Sigmoid colon (tissue), 7 donors: ENCODE results near the gene DIAPH2. TPM values are rescaled to one million over a fixed set of nuclear protein-coding genes. Genes with fewer than 3 reads are reported as not detected.

Experiments used
- DNase-seq: peaks from one replicate; pipeline ENCODE4 v3.0.0-alpha.2; 2019
- H3K27ac ChIP-seq, 4 donors: fragments of 200-600 bp; sonication (generic); one replicate each; pipeline ENCODE4 v1.5.1; 2016 to 2019; ENCODE audit warnings: mild to moderate bottlenecking in 1 of 4
- H3K27me3 ChIP-seq, 3 donors: fragments of 200-600 bp; sonication (generic); one replicate each; pipeline ENCODE4 v1.5.1; 2019; ENCODE audit warnings: mild to moderate bottlenecking in 1 of 3
- H3K36me3 ChIP-seq, 4 donors: fragments of 200-600 bp; sonication (generic); one replicate each; pipeline ENCODE4 v1.5.1; 2016 to 2019
- H3K4me1 ChIP-seq, 4 donors: fragments of 200-600 bp; sonication (generic); one replicate each; pipeline ENCODE4 v1.5.1; 2017 to 2019
- H3K4me3 ChIP-seq, 4 donors: fragments of 200-600 bp; sonication (generic); one replicate each; pipeline ENCODE4 v1.5.1; 2017 to 2019; ENCODE audit warnings: mild to moderate bottlenecking in 2 of 4, moderate library complexity in 1 of 4
- H3K9me3 ChIP-seq, 4 donors: fragments of 200-600 bp in 3 of 4; sonication (generic) in 3 of 4; one replicate each; pipeline versions ENCODE4 v1.5.1 to v1.6.1; 2013 to 2019
- CTCF ChIP-seq, 4 experiments: fragments of 450-650 bp in 3 of 4; fragments of 200-600 bp in 1 of 4; IDR thresholded peaks; one replicate each; pipeline ENCODE4 v1.5.1; 2016 to 2019; ENCODE audit warnings: antibody characterized with exemption in 4 of 4, mild to moderate bottlenecking in 3 of 4, moderate library complexity in 2 of 4
- EP300 ChIP-seq, 4 donors: sonication (generic); formaldehyde crosslinking; IDR thresholded peaks; one replicate each; pipeline ENCODE4 v1.6.1; 2017; ENCODE audit warnings: antibody characterized with exemption in 4 of 4
- POLR2A ChIP-seq, 2 donors: fragments of 450-650 bp; IDR thresholded peaks; one replicate each; pipeline ENCODE4 v1.6.1; 2016; ENCODE audit warnings: antibody characterized with exemption in 2 of 2, mild to moderate bottlenecking in 2 of 2, moderate library complexity in 2 of 2
- POLR2AphosphoS5 ChIP-seq, 4 donors: sonication (generic); formaldehyde crosslinking; IDR thresholded peaks; one replicate each; pipeline ENCODE4 v1.6.1; 2017; ENCODE audit warnings: antibody characterized with exemption in 4 of 4
- WGBS, 2 donors: extraction: QIAGEN DNeasy Blood & Tissue Kit; methylation state at CpG; one replicate each; pipeline ENCODE4 v1.1.7; 2013; 5-methylcytosine and 5-hydroxymethylcytosine counted together
- intact Hi-C: fragments of 100-400 bp; cut with DNase I; formaldehyde crosslinking; loops from one replicate; pipeline ENCODE4 v1.15.1; 2023
- polyA plus RNA-seq, 3 donors: library from polyadenylated mRNA; stranded (reverse); fragments of 200-250 nt; gene quantifications; one replicate each; pipeline ENCODE4 v1.2.3, GENCODE V29; 2013
- total RNA-seq, 4 donors: library from RNA; depleted of rRNA; stranded (reverse); fragments of >200 nt; gene quantifications; one replicate each; pipeline ENCODE4 v1.1.0, GENCODE V29; 2016
- donor health status: healthy with polysubstance abuse.
- donor health status: Bipolar disorder and iron deficiency.
- donor health status: healthy.

Gene DIAPH2
- total and polyA plus RNA-seq, 7 donors: 6.6 to 31.3 (median 21.7) TPM

DNA sequence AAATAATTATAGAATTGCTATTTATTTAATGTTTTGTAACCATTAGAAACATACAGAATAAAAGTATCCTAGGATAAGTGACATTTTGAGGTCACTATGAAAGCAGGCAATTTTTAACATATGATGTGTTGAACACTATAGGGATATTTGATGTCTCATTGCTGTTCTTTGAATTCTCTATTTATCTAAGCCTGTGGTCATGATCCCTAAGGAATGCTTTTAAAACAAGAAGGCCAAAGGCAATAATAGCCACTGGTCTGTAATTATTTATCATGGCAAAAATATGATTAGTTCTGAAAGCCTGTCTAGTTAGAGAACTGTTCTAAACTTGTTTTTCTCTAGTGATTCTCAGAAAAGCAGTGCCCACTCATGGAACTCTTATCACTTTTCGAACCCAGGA, 385.7 kb downstream of the DIAPH2 start:
- TF ChIP-seq POLR2A (IDR thresholded peaks at IDR 0.05) (no peak), EP300 (IDR thresholded peaks at IDR 0.05) (no peak), CTCF (IDR thresholded peaks at IDR 0.05) (no peak), POLR2AphosphoS5 (IDR thresholded peaks at IDR 0.05) (no peak)
- no peak for DNase-seq
- no peak overlapping the region for H3K27ac ChIP-seq
- no peaks in the 10 kb centered on the region for H3K9me3 ChIP-seq
- no peaks in the 10 kb centered on the region for H3K4me1 ChIP-seq
- no peaks in the 10 kb centered on the region for H3K36me3 ChIP-seq
- H3K27me3 ChIP-seq: no peaks in the 10 kb centered on the region
- 90 to 97% methylated on average over 1 of the region's 1 CpG for WGBS, 2 donors
- intact Hi-C loops: no loop called here
- no peak overlapping the region for H3K4me3 ChIP-seq

GRCh38 chrX:97074400-97074799, 389.8 kb downstream of the DIAPH2 start:
- Histone ChIP-seq H3K9me3 (no peaks in the 10 kb centered on the region), H3K27ac (no peak overlapping the region), H3K36me3 (no peaks in the 10 kb centered on the region), H3K4me1 (no peaks in the 10 kb centered on the region), H3K4me3 (no peak overlapping the region), H3K27me3 (no peaks in the 10 kb centered on the region)
- no peak for DNase-seq
- intact Hi-C loops: no loop called here
- TF ChIP-seq CTCF (IDR thresholded peaks at IDR 0.05) (no peak), EP300 (IDR thresholded peaks at IDR 0.05) (no peak), POLR2AphosphoS5 (IDR thresholded peaks at IDR 0.05) (no peak), POLR2A (IDR thresholded peaks at IDR 0.05) (no peak)

DNA sequence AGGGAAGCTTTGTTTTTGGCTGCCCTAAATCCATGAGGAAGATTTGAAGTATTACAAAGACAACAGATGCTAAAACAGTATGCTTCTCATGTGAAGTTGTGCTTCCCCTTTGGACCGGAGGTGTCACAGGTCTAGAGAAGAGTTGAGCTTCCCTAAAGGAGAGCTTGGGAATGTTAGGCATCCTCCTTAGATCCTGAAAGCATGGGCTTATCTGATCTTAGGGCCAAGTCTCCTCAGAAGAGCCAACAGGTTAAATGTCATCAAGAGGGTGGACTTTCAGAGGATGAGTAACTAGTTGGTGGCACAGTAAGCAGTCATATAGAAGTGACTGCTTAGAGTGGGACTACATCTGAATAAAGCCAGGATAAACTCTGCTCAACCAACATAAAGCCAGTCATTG, 404.5 kb downstream of the DIAPH2 start:
- WGBS, 2 donors: 95 to 98% methylated on average over 1 of the region's 1 CpG
- TF ChIP-seq POLR2AphosphoS5 (IDR thresholded peaks at IDR 0.05) (no peak), POLR2A (IDR thresholded peaks at IDR 0.05) (no peak), EP300 (IDR thresholded peaks at IDR 0.05) (no peak), CTCF (IDR thresholded peaks at IDR 0.05) (no peak)
- H3K4me3 ChIP-seq: no peak overlapping the region
- no peaks in the 10 kb centered on the region for H3K36me3 ChIP-seq
- DNase-seq: no peak
- intact Hi-C loops: no loop called here
- no peaks in the 10 kb centered on the region for H3K27me3 ChIP-seq
- H3K9me3 ChIP-seq: no peaks in the 10 kb centered on the region
- H3K27ac ChIP-seq: no peak overlapping the region
- no peaks in the 10 kb centered on the region for H3K4me1 ChIP-seq

GRCh38 chrX:97096385-97096784, 411.7 kb downstream of the DIAPH2 start:
- H3K36me3 ChIP-seq: peaks cover 0 to 8% (median 0%) of the 10 kb centered on the region in 4 donors
- H3K27ac ChIP-seq: no peak overlapping the region
- intact Hi-C loops: no loop called here
- DNase-seq: no peak
- H3K27me3 ChIP-seq: no peaks in the 10 kb centered on the region
- no peaks in the 10 kb centered on the region for H3K9me3 ChIP-seq
- WGBS, 2 donors: 63 to 76% methylated on average over 2 of the region's 2 CpGs
- no peak overlapping the region for H3K4me3 ChIP-seq
- no peaks in the 10 kb centered on the region for H3K4me1 ChIP-seq
- TF ChIP-seq POLR2A (IDR thresholded peaks at IDR 0.05) (no peak), EP300 (IDR thresholded peaks at IDR 0.05) (no peak), CTCF (IDR thresholded peaks at IDR 0.05) (no peak), POLR2AphosphoS5 (IDR thresholded peaks at IDR 0.05) (no peak)

DNA sequence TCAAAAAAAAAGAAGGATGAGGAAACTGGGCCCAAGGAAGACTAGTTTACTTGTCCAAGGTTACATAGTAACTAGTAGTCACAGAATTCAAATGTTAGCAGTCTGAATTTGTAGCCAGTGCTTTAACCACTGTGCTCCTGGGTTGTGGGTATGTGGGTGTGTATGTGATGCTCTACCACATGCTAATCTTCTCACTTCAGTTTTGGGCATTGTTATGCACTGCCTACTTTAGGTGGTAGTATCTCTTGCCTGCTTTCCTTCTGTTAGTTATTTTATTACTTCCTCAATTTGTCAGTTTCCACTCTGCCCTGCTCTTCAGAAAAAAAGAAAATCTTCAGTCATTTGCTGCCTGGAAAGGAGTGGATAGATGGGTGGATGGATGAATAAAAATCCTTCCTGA, 418.3 kb downstream of the DIAPH2 start:
- Histone ChIP-seq H3K4me3 (no peak overlapping the region), H3K4me1 (no peaks in the 10 kb centered on the region), H3K9me3 (no peaks in the 10 kb centered on the region), H3K27me3 (no peaks in the 10 kb centered on the region), H3K27ac (no peak overlapping the region), H3K36me3 (peaks cover 0 to 8% (median 0%) of the 10 kb centered on the region in 4 donors)
- intact Hi-C loops: no loop called here
- no peak for DNase-seq
- TF ChIP-seq EP300 (IDR thresholded peaks at IDR 0.05): no peak
